Measurements from ENCODE around the gene TAF8. TPM values are rescaled to one million over a fixed set of nuclear protein-coding genes. Genes with fewer than 3 reads are reported as not detected.
"Not testable (repeated sequence)": the region's sequence is repeated elsewhere in the genome, so short reads cannot be mapped to it uniquely, and the experiment has no call there.

Gene TAF8
- polyA plus RNA-seq (ENCODE audit: insufficient read length in 3 of 3): 10 to 100 TPM; 18.0 to 24.0 (median 22.0) TPM

GRCh38 chr6:42050297-42051267, at the start of gene TAF8:
Gene TAF8, plus strand, starts transcription at chr6:42050524. Its CDS starts 18 bp downstream, at chr6:42050542.
- DNase-seq (ENCODE audit: low read depth in 3 of 3, low spot score in 2 of 3): peak; percentile 84 to 95 (median 85)

GRCh38 chr6:42001506-42001905, 48.8 kb upstream of the TAF8 start:
- DNase-seq (ENCODE audit: low read depth in 3 of 3, low spot score in 2 of 3): no peak

- not testable (repeated sequence) for DNase-seq (ENCODE audit: low read depth in 3 of 3, low spot score in 2 of 3)
These were observed 46.7 kb upstream of the TAF8 start for GRCh38 chr6:42003658-42004057.

GRCh38 chr6:42007286-42008137, 42.8 kb upstream of the TAF8 start:
- DNase-seq (ENCODE audit: low read depth in 3 of 3, low spot score in 2 of 3): no peak

DNA sequence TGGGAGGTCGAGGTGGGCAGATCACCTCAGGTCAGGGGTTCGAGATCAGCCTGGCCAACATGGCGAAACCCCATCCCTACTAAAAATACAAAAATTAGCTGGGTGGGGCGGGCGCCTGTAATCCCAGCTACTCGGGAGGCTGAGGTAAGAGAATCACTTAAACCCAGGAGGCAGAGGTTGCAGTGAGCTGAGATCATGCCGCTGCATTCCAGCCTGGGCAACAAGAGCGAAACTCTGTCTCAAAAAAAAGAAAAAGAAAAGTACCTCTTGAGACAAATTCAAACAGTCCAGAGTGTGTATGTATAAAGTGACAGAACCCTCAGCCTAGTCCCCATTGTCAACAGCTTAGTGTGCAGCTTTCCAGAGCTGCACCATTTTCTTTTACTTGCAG, 42.2 kb upstream of the TAF8 start:
- not testable (repeated sequence) for DNase-seq (ENCODE audit: low read depth in 3 of 3, low spot score in 2 of 3)

DNA sequence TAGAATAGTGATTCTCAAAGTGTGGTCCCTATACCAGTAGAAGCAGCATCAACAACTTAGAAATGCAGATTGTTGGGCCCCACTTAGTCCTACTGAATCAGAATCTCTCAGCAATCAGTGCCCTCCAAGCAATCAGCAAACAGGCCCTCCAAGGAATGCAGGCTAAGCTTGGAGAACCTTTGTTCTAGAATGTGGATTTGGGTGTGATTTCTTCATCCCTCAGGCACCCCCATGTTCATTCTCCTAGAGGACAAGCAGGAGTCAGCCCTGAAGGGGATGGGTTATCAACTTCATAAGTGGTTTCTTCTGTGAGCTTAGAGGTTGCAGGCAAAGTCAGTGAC, 40.5 kb upstream of the TAF8 start:
- no peak for DNase-seq (ENCODE audit: low read depth in 3 of 3, low spot score in 2 of 3)

- DNase-seq (ENCODE audit: low read depth in 3 of 3, low spot score in 2 of 3): peak; percentile 10 to 38 (median 21)
These were observed 40.0 kb upstream of the TAF8 start for GRCh38 chr6:42010185-42010891.

- no peak for DNase-seq (ENCODE audit: low read depth in 3 of 3, low spot score in 2 of 3)
These were observed 39.4 kb upstream of the TAF8 start for GRCh38 chr6:42010909-42011308.

DNA sequence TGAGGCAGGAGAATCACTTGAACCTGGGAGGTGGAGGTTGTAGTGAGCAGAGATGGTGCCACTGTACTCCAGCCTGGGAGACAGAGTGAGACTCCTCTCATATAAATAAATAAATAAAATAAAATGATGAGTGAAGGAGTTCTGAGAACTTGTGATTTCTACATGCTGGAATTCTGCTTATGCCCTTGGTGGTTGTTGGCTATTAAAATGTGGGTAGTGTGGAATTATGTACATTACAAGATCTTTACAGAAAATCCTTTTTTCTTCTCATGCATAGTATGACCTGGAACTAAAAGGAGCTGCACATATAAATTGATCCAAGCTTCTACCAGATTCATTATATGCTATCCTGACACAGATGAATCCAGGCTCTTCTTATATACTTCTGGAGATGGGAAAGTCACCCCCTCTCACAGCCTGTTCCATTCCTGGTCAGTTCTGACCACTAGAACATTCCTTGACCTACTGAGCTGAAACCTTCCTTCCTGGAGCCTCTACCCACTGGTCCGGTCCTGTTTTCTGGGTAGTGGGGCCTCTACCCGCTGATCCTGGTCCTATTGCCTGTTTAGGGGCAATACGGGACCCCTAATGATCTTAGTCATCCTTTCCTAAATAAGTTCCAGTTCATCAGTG, 37.7 kb upstream of the TAF8 start:
- DNase-seq (ENCODE audit: low read depth in 3 of 3, low spot score in 2 of 3): no peak

DNA sequence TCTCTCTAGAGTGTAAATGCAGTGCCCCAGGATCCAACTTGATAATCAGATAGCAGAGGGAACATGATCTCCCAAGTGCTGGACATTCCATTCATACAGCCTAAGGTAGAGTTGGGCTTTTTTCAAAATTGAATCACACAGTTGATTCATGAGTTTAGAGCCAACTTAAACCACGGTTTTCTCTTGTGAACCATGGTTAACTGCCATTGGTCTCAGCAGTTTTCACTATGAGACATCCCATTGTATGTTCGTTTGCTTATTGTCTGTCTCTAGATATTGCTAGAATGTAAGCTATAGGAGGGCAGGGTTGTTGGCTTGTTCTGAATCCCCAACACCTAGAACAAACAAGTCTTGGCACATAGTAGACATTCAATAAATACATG, 37.2 kb upstream of the TAF8 start:
- DNase-seq (ENCODE audit: low read depth in 3 of 3, low spot score in 2 of 3): no peak

- no peak for DNase-seq (ENCODE audit: low read depth in 3 of 3, low spot score in 2 of 3)
These were observed 33.2 kb upstream of the TAF8 start for GRCh38 chr6:42017021-42017643.

DNA sequence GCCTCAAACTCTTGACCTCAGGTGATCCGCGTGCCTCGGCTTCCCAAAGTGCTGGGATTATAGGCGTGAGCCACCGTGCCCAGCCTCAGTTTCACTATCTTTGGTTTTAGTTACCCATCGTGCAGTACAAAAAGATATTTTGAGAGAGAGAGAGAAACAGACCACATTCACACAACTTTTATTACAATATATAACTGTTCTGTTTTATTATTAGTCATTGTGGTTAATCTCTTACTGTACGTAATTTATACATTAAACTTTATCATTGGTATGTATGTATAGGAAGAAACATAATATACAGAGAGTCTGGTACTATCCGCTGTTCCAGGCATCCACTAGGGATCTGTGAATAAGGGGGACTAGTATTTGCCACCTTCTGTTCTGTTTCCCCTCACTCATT, 29.4 kb upstream of the TAF8 start:
- DNase-seq (ENCODE audit: low read depth in 3 of 3, low spot score in 2 of 3): no peak

DNA sequence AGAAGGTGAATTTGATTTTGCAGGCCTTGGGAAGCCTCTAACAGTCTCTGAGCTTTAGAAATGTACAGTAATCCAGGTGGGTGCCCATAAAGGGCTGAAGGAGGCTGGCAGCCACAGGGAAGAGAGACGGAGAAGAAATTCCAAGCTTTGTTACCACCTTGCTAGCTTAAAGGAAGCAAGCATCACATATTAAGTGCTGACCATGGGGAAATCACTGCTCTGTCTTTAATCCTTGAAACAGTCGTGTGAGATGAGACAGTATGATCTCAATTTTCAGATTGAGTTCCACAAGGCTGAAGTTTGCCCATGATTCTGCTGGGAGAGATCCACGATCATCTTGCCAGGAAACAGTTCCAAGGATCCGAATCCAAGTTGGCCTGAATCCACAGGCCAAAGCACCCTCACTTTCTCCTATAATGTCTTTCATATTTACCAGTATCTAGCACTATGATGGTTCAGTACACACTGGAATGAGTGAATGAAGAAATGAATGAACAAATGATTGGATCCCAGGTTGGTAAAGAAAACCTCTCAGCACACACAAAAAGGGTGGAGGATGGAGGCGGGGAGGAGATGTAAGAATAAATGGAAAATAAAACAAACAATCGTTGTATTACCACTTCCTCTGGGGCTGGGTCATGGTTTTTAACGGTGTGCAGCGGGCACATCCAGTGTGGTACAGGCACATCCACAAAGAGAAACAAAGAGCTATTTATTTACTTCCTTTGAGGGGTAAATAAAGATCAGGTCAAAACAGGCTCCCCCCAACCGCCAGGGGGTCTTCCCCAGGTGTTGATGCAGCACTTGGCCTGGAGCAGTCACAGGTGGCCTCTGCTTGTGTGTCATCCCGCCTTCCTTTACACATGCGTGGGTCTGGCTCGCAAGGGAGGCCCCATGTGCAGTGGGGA, 28.2 kb upstream of the TAF8 start:
- no peak for DNase-seq (ENCODE audit: low read depth in 3 of 3, low spot score in 2 of 3)

- DNase-seq (ENCODE audit: low read depth in 3 of 3, low spot score in 2 of 3): no peak
These were observed 27.5 kb upstream of the TAF8 start for GRCh38 chr6:42022755-42023384.

GRCh38 chr6:42025066-42025844, 25.1 kb upstream of the TAF8 start:
- no peak for DNase-seq (ENCODE audit: low read depth in 3 of 3, low spot score in 2 of 3)

- DNase-seq (ENCODE audit: low read depth in 3 of 3, low spot score in 2 of 3): no peak
These were observed 24.5 kb upstream of the TAF8 start for GRCh38 chr6:42025845-42026243.

GRCh38 chr6:42026540-42026939, 23.8 kb upstream of the TAF8 start:
- DNase-seq (ENCODE audit: low read depth in 3 of 3, low spot score in 2 of 3): no peak

All from right renal cortex interstitium (tissue), 3 donors.